GM18526 (cell line): Measurements from ENCODE around the gene CTTNBP2NL.

Experiments
- POLR2A ChIP-seq: IDR thresholded peaks from 3 replicates; pipeline ENCODE4 v1.6.1; 2011; ENCODE audit not compliant: insufficient read length; ENCODE audit errors: extremely low read depth

The CTTNBP2NL gene

GRCh38 chr1:112375701-112376100 is 20.3 kb upstream of the CTTNBP2NL start:
- TF ChIP-seq POLR2A: no peak

DNA sequence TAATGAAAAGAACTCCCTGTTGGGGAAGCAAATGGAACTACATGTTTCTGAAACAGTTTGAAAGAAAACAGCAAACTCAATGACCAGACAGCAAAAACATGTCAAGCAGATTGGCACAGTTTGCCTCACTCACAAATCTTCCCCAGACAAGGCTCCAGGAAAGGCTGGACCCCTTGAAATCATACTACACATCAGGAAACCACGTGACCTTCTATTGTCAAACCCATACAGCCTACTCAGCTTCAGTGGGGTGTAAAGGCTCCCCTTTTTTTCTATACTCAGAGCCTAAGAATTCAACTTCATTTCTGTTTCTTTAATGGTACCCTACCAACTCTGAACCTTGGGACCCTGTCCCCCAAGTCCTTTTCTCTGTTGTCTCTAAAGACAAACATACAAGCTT is 15.7 kb upstream of the CTTNBP2NL start:
- no peak for TF ChIP-seq POLR2A

GRCh38 chr1:112381324-112382076 is 14.5 kb upstream of the CTTNBP2NL start:
- no peak for TF ChIP-seq POLR2A

- TF ChIP-seq POLR2A: no peak
These were observed 12.1 kb upstream of the CTTNBP2NL start for GRCh38 chr1:112383759-112384370.

DNA sequence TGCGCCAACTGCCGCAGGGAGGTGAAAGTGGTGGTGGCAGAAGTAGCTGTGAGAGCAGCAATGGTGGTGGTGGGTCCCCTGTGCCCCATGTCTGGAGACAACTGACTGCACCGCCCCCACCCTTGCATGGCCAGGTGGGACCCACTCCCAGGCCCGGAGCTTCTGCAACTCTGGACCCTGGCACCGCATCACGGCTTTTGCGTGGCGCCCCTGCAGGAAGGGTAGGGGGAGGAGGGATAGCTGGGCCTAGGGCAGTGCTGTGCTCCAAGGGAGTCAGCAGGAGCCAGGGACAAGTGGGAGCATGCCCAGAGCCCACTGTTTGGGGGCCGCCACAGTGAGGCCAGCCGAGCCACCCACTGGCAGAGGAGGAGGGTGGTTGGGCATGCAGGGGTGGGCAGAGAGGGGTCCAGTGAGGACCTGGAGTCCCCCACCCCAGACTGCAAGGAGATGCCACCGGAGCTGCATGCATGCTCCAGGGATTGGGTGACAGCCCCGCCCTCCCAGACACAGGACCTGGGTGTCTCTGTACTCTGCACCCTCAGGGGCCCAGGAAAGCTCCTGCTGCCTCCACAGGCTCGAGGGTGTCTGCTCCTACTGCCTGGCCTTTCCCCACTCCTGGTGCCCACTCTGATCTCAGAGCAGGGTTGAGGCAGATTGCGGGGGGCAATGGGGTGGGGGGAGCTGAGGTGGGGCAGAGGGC is 9.8 kb upstream of the CTTNBP2NL start:
- no peak for TF ChIP-seq POLR2A

DNA sequence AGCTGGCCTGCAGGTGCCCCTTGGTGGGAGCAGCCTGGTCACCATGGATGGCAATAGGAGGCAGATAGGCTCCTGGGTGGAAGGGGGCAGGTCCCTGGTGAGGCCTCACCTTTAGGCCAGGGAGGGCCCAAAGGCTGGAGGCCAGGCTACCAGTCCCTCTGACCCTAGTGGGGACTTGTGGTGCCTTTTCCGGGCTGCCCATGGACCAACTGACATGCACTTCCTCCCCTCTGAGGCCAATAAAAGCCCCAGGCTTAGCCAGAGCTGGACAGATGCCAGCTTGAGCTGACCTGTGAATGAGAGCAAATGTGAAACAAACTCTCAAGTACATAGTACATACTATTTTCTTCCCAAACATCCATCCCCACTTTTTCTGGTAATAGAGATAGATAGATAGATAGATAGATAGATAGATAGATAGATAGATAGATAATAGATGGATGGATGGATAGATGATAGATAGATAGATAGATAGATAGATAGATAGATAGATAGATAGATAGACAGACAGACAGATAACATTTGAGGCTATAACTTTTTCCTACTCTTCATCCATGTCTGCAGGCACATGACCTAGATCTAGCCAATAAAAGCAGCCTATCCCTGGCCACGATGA is 9.2 kb upstream of the CTTNBP2NL start:
- TF ChIP-seq POLR2A: no peak

DNA sequence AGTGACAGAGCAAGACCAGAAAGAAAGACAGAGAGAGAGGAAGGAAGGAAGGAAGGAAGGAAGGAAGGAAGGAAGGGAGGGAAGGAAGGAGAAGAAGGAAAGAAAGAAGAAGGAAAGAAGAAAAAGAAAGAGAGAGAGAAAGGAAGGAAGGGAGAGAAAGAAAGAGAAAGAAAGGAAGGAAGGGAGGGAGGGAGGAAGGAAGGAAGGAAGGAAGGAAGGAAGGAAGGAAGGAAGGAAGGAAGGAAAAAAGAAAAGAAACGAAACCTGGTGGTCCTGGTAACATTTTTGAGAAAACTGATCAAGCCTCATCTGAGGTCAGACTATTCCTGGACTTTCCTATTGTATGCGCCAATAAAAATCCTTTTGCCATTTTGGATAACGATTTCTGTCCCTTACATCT is 8.2 kb upstream of the CTTNBP2NL start:
- TF ChIP-seq POLR2A: no peak

DNA sequence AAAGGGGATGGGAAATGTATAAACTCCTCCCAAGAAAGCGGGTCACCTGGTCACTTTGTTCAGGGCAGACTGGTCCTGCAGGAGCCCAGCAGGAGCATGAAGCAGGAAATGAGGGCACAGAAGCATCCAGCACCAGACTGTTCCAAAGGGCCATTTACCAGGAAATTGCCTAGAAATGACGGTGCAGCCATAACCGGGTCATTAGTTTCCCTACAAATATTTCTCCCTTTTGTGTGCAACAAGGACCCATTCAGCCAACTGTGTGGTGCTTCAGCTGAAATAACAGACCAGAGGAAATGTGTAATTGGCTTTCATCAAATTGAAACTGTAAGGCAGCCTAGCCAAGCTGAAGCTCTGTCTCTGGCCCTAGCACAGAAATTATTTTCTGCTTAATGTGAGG is 7.6 kb upstream of the CTTNBP2NL start:
- no peak for TF ChIP-seq POLR2A

DNA sequence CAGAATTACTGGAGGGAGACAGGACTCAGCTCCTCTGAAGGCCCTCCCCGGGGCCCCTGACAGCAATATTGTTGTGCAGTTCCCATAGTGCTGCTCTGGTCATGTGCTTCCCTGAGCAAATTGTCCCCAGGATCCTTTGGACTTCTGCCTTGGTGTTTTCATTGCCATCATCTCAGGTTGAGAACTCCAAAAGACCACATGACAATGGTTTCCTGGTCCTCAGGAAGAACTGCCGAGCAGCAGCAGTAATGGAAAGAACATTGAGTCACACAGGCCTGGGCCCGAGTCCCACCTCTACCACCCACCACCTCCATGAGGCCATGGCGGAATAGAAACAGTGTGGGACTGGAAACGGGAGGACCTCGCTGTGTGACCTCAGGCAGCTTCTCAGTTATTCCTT is 6.3 kb upstream of the CTTNBP2NL start:
- TF ChIP-seq POLR2A: no peak

DNA sequence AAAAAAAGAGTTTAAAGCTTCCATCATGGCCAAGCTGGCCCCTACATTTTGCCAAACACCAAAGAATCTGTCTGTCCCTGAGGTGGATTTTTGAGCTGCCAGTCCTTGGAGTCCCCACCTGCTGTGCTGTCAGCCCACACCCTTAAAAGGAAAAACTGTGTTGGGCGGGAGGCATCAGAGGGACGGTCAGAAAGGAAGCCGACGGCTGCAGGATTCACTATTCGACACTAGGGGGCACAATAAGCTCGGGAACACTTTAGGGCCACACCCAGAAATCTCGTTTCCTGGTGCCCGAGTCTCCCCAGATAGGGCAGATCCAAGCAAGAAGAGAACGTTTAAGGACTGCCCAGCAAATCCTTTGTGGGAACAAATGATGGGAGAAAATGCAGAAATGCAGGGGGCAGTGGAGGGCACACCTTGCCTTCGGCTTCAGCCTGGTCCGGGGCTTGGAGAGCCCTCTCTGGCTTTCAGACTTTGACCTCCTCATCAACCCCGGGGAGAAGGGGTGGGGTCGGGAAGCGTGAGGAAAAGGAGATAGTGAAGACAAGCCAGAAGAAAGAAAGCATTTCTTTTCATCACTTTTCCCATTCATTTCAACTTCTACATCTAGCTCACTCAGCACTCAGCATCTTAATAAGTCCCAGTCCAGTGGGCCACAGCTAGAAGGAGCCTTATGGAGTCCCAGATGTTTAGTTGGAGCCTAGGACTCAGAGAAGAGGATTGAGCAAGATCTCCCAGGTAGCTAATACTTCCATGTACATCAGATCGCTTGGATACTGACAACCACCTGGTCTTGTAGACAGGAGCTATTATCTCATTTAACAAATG is 5.0 kb upstream of the CTTNBP2NL start:
- no peak for TF ChIP-seq POLR2A

- no peak for TF ChIP-seq POLR2A
These were observed 4.4 kb upstream of the CTTNBP2NL start for GRCh38 chr1:112391603-112391940.

GRCh38 chr1:112393631-112393974 is 2.4 kb upstream of the CTTNBP2NL start:
- no peak for TF ChIP-seq POLR2A

- TF ChIP-seq POLR2A: no peak
These were observed 1.3 kb upstream of the CTTNBP2NL start for GRCh38 chr1:112394743-112395062.

DNA sequence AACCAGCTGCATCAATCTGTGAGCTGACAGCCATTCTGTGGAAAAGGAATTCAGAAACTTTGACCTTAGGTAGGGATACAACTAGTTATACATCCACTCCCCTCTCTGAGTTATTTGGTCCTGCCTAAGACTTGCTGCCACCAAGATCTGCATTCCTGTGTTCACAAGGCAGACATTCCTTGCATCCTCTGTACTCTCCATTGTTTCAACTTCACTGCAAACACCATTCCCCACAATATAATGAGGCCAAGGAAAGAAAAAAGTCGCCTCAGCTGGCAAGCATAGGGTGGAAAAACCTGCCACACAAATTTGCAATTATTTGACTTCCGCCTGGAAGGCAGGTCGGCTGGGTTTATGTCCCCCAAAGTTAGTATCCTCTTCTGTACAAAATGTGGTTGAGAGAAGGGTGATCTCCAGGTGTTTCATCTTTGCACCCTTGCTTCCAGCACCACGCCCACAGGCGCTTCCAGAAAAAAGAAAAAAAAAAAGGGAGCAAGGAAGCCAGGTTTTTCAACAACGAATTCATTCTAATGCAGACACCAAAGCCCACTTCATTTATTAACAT is 676 bp upstream of the CTTNBP2NL start:
- TF ChIP-seq POLR2A: no peak
